H1 (cell line): ENCODE data around the gene RRAS2. TPM values are rescaled to one million over a fixed set of nuclear protein-coding genes. Genes with fewer than 3 reads are reported as not detected.

Experiments used
- ASH2L ChIP-seq: fragments of 200-600, 300-600 bp; sonication (generic); IDR thresholded peaks from one replicate; pipeline ENCODE4 v1.7.1; 2017; ENCODE audit warnings: low read length
- CHD1 ChIP-seq: IDR thresholded peaks from 2 replicates; pipeline ENCODE4 v1.6.1; 2012; ENCODE audit warnings: low read depth, low read length, improper control_type of control experiment
- CTBP2 ChIP-seq: IDR thresholded peaks from 2 replicates; pipeline ENCODE4 v1.7.0; 2011; ENCODE audit warnings: borderline replicate concordance, mild to moderate bottlenecking, moderate library complexity, mixed read lengths, low read length; ENCODE audit not compliant: insufficient read depth, insufficient read length
- MAFK ChIP-seq: IDR thresholded peaks from 2 replicates; pipeline ENCODE4 v1.6.1; 2012; ENCODE audit warnings: low read depth, mild to moderate bottlenecking, improper control_type of control experiment, low read length
- MAX ChIP-seq: IDR thresholded peaks from 2 replicates; pipeline ENCODE4 v1.6.1; 2012; ENCODE audit warnings: inconsistent platforms
- RXRA ChIP-seq: IDR thresholded peaks from 2 replicates; pipeline ENCODE4 v1.6.1; 2011; ENCODE audit warnings: low read depth, mild to moderate bottlenecking, low read length, moderate library complexity; ENCODE audit not compliant: insufficient read depth
- SIRT6 ChIP-seq: IDR thresholded peaks from one replicate; pipeline ENCODE4 v1.7.1; 2012; ENCODE audit warnings: low read length, inconsistent platforms
- SUZ12 ChIP-seq: fragments of 200-600 bp; sonication (generic); IDR thresholded peaks from 2 replicates; pipeline ENCODE4 v1.6.1; 2012; ENCODE audit warnings: mild to moderate bottlenecking, inconsistent platforms, low read length, moderate library complexity, mixed read lengths
- TAF1 ChIP-seq: IDR thresholded peaks from 2 replicates; pipeline ENCODE4 v1.6.1; 2011; ENCODE audit warnings: mild to moderate bottlenecking, low read depth, low read length
- polyA plus RNA-seq, 7 experiments: library from polyadenylated mRNA; depleted of rRNA in 3 of 7; stranded (reverse) in 5 of 7; unstranded in 2 of 7; fragments of >200 nt in 5 of 7; fragments of 200-250 nt in 2 of 7; gene quantifications; 1 replicate in 5 of 7; 2 replicates in 1 of 7; 4 replicates in 1 of 7; pipeline versions ENCODE4 v1.2.1 to v1.2.3, GENCODE V29; 2011 to 2013; ENCODE audit warnings: missing spikeins in 2 of 7, mixed read lengths in 2 of 7
- total RNA-seq: library from RNA; stranded (reverse); fragmentation: NEBNext Ultra II Directional; extraction: Animal tissue kit (Norgen Biotek cat#: 25700); gene quantifications from 2 replicates; pipeline ENCODE4 v1.2.1, GENCODE V29; 2021
- TF ChIP-seq, protein P1 (sequence below): fragments of 300-600 bp; sonication (generic); IDR thresholded peaks from 2 replicates; pipeline ENCODE4 v1.7.1; 2012; ENCODE audit warnings: low read length, moderate library complexity, mild to moderate bottlenecking, inconsistent platforms; ENCODE audit not compliant: insufficient replicate concordance
- TF ChIP-seq, protein P2 (sequence below): IDR thresholded peaks from 2 replicates; pipeline ENCODE4 v1.6.1; 2011; ENCODE audit warnings: low read length, improper control_type of control experiment

Gene RRAS2
- total and polyA plus RNA-seq, 2 of the 8 experiments (the other 6 are each of a cell fraction or from before 2014, with no cell fraction given), result 72.3 to 234 TPM

DNA sequence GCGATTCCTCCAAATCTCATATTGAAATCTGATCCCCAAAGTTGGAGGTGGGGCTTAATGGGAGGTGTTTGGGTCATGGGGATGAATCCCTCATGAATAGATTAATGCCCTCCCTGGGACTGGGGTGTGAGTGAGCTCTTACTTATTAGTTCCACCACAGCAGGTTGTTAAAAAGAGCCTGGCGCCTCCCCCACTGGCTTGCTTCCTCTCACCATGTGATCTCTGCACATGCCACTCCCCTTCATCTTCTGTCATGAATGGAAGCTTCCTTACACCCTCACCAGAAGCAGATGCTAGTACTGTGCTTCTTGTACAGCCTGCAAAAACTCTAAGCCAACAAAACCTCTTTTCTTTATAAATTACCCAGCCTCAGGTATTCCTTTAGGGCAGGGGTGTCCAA is 8.8 kb downstream of the RRAS2 start (continued):
- no peak for TF ChIP-seq MAFK
- no peak for TF ChIP-seq SUZ12
- TF ChIP-seq TAF1, result no peak
- peak; percentile 50; the same call in 1 of the 2 replicates for TF ChIP-seq MAX
- no peak for TF ChIP-seq RXRA
- TF ChIP-seq, protein P1, sequence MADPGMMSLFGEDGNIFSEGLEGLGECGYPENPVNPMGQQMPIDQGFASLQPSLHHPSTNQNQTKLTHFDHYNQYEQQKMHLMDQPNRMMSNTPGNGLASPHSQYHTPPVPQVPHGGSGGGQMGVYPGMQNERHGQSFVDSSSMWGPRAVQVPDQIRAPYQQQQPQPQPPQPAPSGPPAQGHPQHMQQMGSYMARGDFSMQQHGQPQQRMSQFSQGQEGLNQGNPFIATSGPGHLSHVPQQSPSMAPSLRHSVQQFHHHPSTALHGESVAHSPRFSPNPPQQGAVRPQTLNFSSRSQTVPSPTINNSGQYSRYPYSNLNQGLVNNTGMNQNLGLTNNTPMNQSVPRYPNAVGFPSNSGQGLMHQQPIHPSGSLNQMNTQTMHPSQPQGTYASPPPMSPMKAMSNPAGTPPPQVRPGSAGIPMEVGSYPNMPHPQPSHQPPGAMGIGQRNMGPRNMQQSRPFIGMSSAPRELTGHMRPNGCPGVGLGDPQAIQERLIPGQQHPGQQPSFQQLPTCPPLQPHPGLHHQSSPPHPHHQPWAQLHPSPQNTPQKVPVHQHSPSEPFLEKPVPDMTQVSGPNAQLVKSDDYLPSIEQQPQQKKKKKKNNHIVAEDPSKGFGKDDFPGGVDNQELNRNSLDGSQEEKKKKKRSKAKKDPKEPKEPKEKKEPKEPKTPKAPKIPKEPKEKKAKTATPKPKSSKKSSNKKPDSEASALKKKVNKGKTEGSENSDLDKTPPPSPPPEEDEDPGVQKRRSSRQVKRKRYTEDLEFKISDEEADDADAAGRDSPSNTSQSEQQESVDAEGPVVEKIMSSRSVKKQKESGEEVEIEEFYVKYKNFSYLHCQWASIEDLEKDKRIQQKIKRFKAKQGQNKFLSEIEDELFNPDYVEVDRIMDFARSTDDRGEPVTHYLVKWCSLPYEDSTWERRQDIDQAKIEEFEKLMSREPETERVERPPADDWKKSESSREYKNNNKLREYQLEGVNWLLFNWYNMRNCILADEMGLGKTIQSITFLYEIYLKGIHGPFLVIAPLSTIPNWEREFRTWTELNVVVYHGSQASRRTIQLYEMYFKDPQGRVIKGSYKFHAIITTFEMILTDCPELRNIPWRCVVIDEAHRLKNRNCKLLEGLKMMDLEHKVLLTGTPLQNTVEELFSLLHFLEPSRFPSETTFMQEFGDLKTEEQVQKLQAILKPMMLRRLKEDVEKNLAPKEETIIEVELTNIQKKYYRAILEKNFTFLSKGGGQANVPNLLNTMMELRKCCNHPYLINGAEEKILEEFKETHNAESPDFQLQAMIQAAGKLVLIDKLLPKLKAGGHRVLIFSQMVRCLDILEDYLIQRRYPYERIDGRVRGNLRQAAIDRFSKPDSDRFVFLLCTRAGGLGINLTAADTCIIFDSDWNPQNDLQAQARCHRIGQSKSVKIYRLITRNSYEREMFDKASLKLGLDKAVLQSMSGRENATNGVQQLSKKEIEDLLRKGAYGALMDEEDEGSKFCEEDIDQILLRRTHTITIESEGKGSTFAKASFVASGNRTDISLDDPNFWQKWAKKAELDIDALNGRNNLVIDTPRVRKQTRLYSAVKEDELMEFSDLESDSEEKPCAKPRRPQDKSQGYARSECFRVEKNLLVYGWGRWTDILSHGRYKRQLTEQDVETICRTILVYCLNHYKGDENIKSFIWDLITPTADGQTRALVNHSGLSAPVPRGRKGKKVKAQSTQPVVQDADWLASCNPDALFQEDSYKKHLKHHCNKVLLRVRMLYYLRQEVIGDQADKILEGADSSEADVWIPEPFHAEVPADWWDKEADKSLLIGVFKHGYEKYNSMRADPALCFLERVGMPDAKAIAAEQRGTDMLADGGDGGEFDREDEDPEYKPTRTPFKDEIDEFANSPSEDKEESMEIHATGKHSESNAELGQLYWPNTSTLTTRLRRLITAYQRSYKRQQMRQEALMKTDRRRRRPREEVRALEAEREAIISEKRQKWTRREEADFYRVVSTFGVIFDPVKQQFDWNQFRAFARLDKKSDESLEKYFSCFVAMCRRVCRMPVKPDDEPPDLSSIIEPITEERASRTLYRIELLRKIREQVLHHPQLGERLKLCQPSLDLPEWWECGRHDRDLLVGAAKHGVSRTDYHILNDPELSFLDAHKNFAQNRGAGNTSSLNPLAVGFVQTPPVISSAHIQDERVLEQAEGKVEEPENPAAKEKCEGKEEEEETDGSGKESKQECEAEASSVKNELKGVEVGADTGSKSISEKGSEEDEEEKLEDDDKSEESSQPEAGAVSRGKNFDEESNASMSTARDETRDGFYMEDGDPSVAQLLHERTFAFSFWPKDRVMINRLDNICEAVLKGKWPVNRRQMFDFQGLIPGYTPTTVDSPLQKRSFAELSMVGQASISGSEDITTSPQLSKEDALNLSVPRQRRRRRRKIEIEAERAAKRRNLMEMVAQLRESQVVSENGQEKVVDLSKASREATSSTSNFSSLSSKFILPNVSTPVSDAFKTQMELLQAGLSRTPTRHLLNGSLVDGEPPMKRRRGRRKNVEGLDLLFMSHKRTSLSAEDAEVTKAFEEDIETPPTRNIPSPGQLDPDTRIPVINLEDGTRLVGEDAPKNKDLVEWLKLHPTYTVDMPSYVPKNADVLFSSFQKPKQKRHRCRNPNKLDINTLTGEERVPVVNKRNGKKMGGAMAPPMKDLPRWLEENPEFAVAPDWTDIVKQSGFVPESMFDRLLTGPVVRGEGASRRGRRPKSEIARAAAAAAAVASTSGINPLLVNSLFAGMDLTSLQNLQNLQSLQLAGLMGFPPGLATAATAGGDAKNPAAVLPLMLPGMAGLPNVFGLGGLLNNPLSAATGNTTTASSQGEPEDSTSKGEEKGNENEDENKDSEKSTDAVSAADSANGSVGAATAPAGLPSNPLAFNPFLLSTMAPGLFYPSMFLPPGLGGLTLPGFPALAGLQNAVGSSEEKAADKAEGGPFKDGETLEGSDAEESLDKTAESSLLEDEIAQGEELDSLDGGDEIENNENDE, result no peak
- TF ChIP-seq CHD1, result no peak
- no peak for TF ChIP-seq SIRT6
- TF ChIP-seq, protein P2, sequence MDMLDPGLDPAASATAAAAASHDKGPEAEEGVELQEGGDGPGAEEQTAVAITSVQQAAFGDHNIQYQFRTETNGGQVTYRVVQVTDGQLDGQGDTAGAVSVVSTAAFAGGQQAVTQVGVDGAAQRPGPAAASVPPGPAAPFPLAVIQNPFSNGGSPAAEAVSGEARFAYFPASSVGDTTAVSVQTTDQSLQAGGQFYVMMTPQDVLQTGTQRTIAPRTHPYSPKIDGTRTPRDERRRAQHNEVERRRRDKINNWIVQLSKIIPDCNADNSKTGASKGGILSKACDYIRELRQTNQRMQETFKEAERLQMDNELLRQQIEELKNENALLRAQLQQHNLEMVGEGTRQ, result peak; percentile 64; the same call in 1 of the 2 replicates
- TF ChIP-seq ASH2L, result no peak
- TF ChIP-seq CTBP2, result no peak
